GM21447 (cell line): ENCODE measurements around the gene XPO5.
"Not testable (repeated sequence)": the region's sequence is repeated elsewhere in the genome, so short reads cannot be mapped to it uniquely, and the experiment has no call there.

ENCODE experiments used
- ATAC-seq: cut with Tn5 transposase; IDR thresholded peaks from one replicate; pipeline ENCODE4 v1.9.1; 2021; ENCODE audit not compliant: unreplicated experiment

XPO5 gene

GRCh38 chr6:43575772-43576551, at the start of gene XPO5, which contains the start of gene POLH:
TSS of gene XPO5 (minus strand) at chr6:43576038. CDS start at chr6:43575864, 174 bp downstream.
TSS of gene POLH (plus strand) at chr6:43576185. CDS start at chr6:43582320, 6,135 bp downstream.
- peak; percentile 79 for ATAC-seq

DNA sequence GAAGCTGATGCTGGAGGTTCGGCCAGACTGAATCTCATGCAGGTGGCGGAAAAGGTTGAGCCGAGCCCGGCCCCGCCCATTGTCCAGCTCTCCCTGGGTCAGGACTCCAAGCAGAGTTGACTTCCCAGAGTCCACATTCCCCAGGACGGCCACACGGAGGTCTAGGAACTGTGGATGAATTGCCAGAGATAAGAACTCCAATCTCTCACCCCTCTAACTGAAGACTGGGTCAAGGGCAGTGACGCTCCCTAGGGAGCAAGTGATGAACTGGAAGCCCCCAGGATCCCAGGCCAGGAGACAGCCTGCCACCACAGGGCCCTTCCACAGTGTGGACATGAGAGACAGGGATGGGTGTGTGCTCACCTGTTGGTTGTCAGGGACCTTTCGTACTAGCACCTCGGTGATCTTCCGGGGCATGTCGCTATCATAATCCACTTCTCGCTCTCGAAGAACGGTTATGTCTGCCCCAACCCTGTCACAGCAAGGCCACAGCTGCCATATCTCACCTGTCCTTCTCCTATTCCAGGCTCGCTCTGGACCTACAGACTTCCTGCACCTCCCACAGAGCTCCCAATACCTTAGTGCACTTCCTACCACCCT, 49.7 kb upstream of the XPO5 start:
- ATAC-seq = no peak

DNA sequence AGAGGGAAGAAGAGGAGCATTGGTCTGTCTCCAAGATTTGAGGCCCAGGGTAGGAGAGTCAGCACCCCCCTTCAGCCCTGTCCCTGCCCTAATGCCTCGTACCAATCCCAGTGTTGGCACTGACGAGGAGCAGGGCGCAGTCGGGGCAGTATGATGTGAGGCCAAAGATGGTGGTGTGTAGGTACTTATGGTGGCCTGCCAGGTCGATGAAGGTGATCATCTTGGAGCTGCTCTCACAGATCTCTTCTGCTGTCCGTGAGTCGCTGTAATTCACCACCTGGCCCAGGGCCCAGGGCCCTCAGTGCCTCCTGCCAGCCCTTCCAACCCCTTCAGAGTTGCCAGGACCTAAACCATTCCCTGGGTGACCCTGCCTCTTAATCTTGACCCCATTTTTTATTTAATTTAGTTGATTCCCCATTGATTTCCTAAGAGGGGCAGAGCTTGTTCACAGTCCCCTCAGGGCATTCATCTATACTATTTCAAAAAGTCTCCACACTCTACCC, 49.0 kb upstream of the XPO5 start:
- ATAC-seq = no peak

- ATAC-seq = no peak
Observed at GRCh38 chr6:43623880-43624785, 48.3 kb upstream of the XPO5 start.

- ATAC-seq = no peak
Observed at GRCh38 chr6:43622541-43622940, 46.7 kb upstream of the XPO5 start.

DNA sequence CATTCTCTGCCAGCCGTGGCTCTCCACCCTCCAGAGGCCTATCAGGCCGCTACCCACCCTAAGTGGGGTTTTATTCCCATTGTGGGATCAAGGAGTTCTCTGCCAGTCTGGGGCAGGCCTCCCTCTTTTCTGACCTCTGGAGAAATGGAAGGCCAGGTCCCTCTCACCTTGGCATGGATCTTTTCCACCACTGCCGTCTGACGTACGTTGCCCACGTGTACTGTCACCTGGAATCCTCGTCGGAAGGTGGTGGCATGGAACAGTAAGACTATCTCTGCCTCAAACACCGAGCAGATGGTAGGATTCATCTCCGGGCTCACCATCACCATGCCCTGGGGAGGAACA, 46.0 kb upstream of the XPO5 start:
- no peak for ATAC-seq

DNA sequence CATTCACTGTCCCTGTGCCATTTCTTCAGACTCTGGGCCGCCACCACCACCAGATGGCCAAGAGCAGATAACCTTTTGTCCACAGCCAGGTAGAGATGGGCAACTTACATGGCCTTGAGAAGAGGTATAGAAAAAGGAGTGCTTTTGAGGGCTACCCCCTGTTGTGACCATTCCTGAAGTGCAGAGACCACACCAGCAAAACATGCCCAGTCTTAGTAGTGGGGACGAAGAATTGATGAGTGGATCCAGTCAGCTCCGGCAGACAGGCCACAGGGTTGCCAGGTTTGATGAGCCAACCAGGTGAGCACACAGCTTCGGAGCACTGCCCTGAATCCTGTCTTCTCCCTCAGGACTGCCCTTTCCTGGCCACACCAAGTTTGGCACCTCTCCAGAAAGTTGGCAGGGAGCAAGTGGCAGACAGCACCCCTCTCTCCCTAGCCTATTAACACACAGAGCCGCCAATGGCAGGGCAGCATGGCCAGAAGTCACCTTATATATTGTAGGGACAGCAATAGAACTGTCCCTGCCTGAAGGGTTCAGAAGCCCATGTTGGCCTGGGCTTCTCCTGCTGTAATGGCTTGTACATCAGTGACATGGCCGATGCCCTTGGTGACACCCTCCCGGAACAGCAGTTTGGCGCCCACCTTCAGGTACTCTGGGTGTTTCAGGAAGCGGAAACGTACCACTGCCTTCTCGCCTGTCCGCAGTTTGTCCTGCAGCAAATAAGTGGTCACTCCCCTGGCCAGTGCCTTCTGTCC, 45.4 kb upstream of the XPO5 start:
- ATAC-seq = no peak

- ATAC-seq = no peak
Observed at GRCh38 chr6:43616725-43617472, 41.1 kb upstream of the XPO5 start.

DNA sequence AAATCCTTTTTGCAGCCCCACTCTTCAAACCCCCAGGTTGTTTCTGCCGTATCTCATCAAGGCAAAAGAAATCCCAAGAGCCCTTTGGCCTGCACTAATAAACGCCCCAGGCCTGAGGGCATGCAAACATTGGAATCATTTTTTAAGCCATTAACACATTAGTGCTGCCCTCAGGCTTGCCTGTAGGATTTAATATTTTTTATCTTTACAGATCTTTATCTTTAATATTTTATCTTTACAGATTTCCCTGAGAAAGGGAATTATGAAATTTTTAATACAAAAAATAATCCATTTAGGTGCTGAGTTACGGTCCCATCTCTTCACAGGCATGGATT, 38.5 kb upstream of the XPO5 start:
- no peak for ATAC-seq

DNA sequence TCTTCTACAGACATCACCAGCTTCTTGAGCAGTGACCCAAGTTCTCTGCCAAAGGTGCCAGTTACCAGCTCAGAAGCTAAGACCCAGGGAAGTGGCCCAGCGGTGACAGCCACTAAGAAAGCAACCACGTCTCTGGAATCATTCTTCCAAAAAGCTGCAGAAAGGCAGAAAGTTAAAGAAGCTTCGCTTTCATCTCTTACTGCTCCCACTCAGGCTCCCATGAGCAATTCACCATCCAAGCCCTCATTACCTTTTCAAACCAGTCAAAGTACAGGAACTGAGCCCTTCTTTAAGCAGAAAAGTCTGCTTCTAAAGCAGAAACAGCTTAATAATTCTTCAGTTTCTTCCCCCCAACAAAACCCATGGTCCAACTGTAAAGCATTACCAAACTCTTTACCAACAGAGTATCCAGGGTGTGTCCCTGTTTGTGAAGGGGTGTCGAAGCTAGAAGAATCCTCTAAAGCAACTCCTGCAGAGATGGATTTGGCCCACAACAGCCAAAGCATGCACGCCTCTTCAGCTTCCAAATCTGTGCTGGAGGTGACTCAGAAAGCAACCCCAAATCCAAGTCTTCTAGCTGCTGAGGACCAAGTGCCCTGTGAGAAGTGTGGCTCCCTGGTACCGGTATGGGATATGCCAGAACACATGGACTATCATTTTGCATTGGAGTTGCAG, 38.0 kb upstream of the XPO5 start:
- ATAC-seq = no peak

GRCh38 chr6:43610431-43610830, 34.6 kb upstream of the XPO5 start:
- no peak for ATAC-seq

DNA sequence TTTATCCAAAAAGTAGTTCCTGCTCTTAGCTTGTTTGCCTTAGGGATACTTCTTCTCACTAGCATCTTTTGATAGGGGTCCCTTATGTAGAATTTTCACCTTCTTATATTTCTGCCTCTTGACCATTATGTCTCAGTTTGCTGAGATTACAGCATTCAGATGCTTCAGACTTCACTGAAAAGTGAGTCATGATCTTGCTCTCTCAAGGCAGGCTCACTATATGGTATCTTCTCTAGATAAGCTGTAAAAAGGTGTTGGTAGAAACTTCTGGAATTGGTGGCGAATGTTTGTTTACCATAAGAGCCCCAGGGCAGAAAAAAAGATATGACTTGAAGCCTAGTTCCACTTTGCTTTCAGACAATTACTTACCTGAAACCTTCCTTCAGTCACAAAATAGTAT, 33.6 kb upstream of the XPO5 start:
- no peak for ATAC-seq

- no peak for ATAC-seq
Observed at GRCh38 chr6:43608807-43609206, 33.0 kb upstream of the XPO5 start.

DNA sequence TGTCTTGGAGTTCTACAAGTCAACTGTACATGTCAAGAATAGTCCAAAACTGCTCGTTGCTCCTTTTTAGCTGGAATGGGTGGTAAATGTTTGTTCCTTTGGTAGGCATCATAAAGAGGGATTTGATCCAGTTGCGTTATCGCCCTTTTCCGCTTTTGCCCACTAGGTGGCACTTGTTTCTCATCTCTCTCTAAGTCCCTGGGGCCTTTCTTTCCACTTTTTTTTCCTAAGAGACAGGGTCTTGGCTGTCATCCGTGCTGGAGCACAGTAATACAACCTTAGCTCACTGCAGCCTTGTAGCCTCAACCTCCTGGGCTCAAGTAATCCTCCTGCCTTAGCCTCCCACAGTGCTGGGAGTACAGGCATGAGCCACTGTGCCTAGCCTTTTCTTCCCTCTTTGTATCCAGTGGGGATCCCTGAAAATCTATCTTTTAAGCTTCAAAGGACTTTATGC, 32.5 kb upstream of the XPO5 start:
- no peak for ATAC-seq

DNA sequence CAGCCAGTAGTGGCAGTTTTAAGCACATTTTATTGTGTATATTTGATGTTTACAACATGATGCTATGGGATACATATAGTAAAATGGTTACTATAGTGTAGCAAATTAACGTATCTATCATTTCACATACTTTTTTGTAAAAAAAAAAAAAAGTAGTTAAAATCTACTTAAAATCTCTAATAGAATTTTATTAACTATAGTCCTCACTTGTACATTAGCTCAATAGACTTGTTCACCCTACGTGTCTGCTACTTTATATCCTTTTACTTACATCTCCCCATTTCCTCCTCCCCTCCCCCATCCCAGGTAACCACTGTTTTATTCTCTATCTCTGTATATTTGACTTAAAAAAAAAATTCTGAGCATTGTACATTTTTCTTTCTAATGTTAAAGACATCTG, 30.2 kb upstream of the XPO5 start:
- ATAC-seq = no peak

DNA sequence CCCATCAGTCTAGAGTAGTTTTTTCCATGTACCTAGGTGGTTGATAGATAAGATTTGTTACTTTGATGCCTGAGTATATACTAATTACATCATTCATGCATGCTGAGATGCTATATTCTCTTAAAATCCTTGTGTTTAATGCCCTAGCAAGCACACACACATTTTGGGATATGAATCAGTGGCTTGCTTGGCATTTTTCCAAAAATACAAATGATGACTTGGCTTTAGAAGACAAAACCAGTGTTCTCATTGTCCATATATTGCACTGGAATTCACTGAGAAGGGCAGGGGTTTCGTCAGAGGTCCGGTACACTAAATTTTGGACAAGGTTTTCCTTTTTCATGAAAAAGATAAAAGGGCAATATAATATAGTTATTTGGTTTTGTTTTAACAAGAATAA, 28.3 kb upstream of the XPO5 start:
- no peak for ATAC-seq

- ATAC-seq = no peak
Observed at GRCh38 chr6:43600595-43600994, 24.8 kb upstream of the XPO5 start.

GRCh38 chr6:43593938-43594337, 18.1 kb upstream of the XPO5 start:
- ATAC-seq = no peak

DNA sequence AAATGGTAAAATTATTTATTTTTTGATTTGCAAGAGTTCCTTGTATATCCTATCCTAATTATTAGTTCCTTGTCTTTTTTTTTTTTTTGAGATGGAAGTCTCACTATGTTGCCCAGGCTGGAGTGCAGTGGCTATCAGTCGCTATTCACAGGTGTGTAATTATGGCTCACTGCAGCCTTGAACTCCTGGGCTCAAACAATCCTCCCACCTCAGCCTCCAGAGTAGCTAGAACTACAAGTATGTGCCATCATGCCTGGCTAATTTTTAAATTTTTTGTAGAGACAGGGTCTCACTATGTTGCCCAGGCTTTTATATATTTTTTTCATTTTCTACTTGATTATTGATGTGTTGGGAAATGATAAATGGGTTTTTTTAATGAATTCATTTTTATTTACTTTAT, 13.7 kb upstream of the XPO5 start:
- ATAC-seq = not testable (repeated sequence)

GRCh38 chr6:43588194-43588593, 12.4 kb upstream of the XPO5 start:
- no peak for ATAC-seq
